ENCODE results near the gene CNKSR3. TPM values are rescaled to one million over a fixed set of nuclear protein-coding genes. Genes with fewer than 3 reads are reported as not detected.

CNKSR3 gene
- total RNA-seq (2022) (3.9 and 4.8 TPM in 2 replicates), Bru-seq, nascent RNA (percentile 48 among the genes with signal in this experiment), BruChase-seq, experiment 1, labeled RNA remaining after a 6-hour chase (percentile 40 among the genes with signal in this experiment), BruChase-seq, experiment 2, labeled RNA remaining after a 2-hour chase (percentile 41 among the genes with signal in this experiment)
- long read RNA-seq, full-length matches to known transcripts: 13 of 19 reads
- long read RNA-seq, partial matches to known transcripts: 1 of 19 reads
- long read RNA-seq, other reads (novel, unspliced or antisense): 5 of 19 reads

- H3K36me3 Mint-ChIP-seq (ENCODE audit: insufficient read depth, unreplicated experiment): no peaks in the 10 kb centered on the region
- BruUV-seq (replicated peaks): no TSS peak
- DNase-seq (ENCODE audit: unreplicated experiment): peak; percentile 92
- intact Hi-C loops (cut with micrococcal nuclease): loop anchor here (5.0 kb wide), 1 partner anchor 107 kb away; no protein-coding TSS in a partner anchor
- H3K4me3 Mint-ChIP-seq (ENCODE audit: unreplicated experiment): peak within 1 kb of the TSS; percentile 87
- ChIA-PET CTCF (interaction anchor here (0.7 to 2.2 kb wide), 4 partner anchors 10 to 1935 kb away, joined by 3 to 10 read pairs (median 4); no protein-coding TSS in a partner anchor), POLR2A (interaction anchor here (0.7 to 2.9 kb wide), 22 partner anchors 10 to 398 kb away, joined by 3 to 11 read pairs (median 4); no protein-coding TSS in a partner anchor)
- H3K27ac Mint-ChIP-seq (ENCODE audit: low read depth, unreplicated experiment): peak within 1 kb of the TSS; percentile 38
- H3K4me1 Mint-ChIP-seq (ENCODE audit: insufficient read depth, unreplicated experiment): peaks cover 15% of the 10 kb centered on the region
- H3K9me3 Mint-ChIP-seq (ENCODE audit: unreplicated experiment): no peaks in the 10 kb centered on the region
- no peak for TF ChIP-seq CTCF (IDR thresholded peaks at IDR 0.05; ENCODE audit: unreplicated experiment)
- H3K27me3 Mint-ChIP-seq (ENCODE audit: insufficient read depth, unreplicated experiment): no peaks in the 10 kb centered on the region
These were observed at the start of gene CNKSR3 for GRCh38 chr6:154510144-154510905. Gene CNKSR3 (minus strand): TSS chr6:154510685. CDS start chr6:154510114, 571 bp downstream.

GRCh38 chr6:154558984-154559383 is 48.5 kb upstream of the CNKSR3 start:
- no TSS peak for BruUV-seq (replicated peaks)
- POLR2A ChIA-PET: interaction anchor here (0.7 kb wide), 1 partner anchor 17 kb away, joined by 3 read pairs; no protein-coding TSS in a partner anchor
- H3K27me3 Mint-ChIP-seq (ENCODE audit: insufficient read depth, unreplicated experiment): no peaks in the 10 kb centered on the region
- intact Hi-C loops (cut with micrococcal nuclease): no loop called here
- H3K36me3 Mint-ChIP-seq (ENCODE audit: insufficient read depth, unreplicated experiment): peaks cover 5% of the 10 kb centered on the region
- TF ChIP-seq CTCF (IDR thresholded peaks at IDR 0.05; ENCODE audit: unreplicated experiment): no peak
- CTCF ChIA-PET: interaction anchor here (0.6 to 1.1 kb wide), 3 partner anchors 10 to 1527 kb away, joined by 3 read pairs; no protein-coding TSS in a partner anchor
- DNase-seq (ENCODE audit: unreplicated experiment): no peak
- H3K4me1 Mint-ChIP-seq (ENCODE audit: insufficient read depth, unreplicated experiment): no peaks in the 10 kb centered on the region
- H3K27ac Mint-ChIP-seq (ENCODE audit: low read depth, unreplicated experiment): no peak overlapping the region
- no peaks in the 10 kb centered on the region for H3K9me3 Mint-ChIP-seq (ENCODE audit: unreplicated experiment)
- no peak overlapping the region for H3K4me3 Mint-ChIP-seq (ENCODE audit: unreplicated experiment)

GRCh38 chr6:154558513-154558912 is 48.0 kb upstream of the CNKSR3 start:
- Mint-ChIP-seq H3K27ac (ENCODE audit: low read depth, unreplicated experiment) (no peak overlapping the region), H3K36me3 (ENCODE audit: insufficient read depth, unreplicated experiment) (peaks cover 5% of the 10 kb centered on the region), H3K4me1 (ENCODE audit: insufficient read depth, unreplicated experiment) (no peaks in the 10 kb centered on the region), H3K27me3 (ENCODE audit: insufficient read depth, unreplicated experiment) (no peaks in the 10 kb centered on the region), H3K9me3 (ENCODE audit: unreplicated experiment) (no peaks in the 10 kb centered on the region), H3K4me3 (ENCODE audit: unreplicated experiment) (no peak overlapping the region)
- POLR2A ChIA-PET: no interaction called here
- no peak for DNase-seq (ENCODE audit: unreplicated experiment)
- BruUV-seq (replicated peaks): no TSS peak
- intact Hi-C loops (cut with micrococcal nuclease): no loop called here
- TF ChIP-seq CTCF (IDR thresholded peaks at IDR 0.05; ENCODE audit: unreplicated experiment): no peak
- CTCF ChIA-PET: interaction anchor here (0.6 to 1.1 kb wide), 3 partner anchors 58 to 1526 kb away, joined by 3 read pairs; no protein-coding TSS in a partner anchor

All from MCF 10A (cell line).